OCI-LY7 (cell line): ENCODE measurements around the gene RIMBP3C.
"Not testable (repeated sequence)": the region's sequence is repeated elsewhere in the genome, so short reads cannot be mapped to it uniquely, and the experiment has no call there.

Source experiments
- CTCF ChIP-seq: fragments of 200-600 bp; sonication (generic); conservative IDR thresholded peaks from 2 replicates; pipeline ENCODE4 v1.5.1; 2014; ENCODE audit warnings: mild to moderate bottlenecking, antibody characterized with exemption, low read length, moderate library complexity, mixed read lengths
- EZH2phosphoT487 ChIP-seq: fragments of 200-600 bp; sonication (generic); IDR thresholded peaks from 2 replicates; pipeline ENCODE4 v1.6.1; 2018; ENCODE audit warnings: low read depth, borderline replicate concordance, mild to moderate bottlenecking, mixed run types, antibody characterized with exemption, low read length, moderate library complexity, mixed read lengths

GRCh38 chr22:21499623-21500506 is 51.4 kb downstream of the RIMBP3C start:
- TF ChIP-seq CTCF, EZH2phosphoT487: not testable (repeated sequence)
